Dedifferentiated amniotic fluid mesenchymal stem cell (primary cell): ENCODE measurements around the gene ORC5.
"Not testable (repeated sequence)": the region's sequence is repeated elsewhere in the genome, so short reads cannot be mapped to it uniquely, and the experiment has no call there.

ENCODE experiments used
- DNase-seq: peaks from one replicate; pipeline ENCODE4 v3.0.0-alpha.2; 2016; ENCODE audit errors: extremely low spot score

The ORC5 gene

GRCh38 chr7:104207731-104208420, at the start of gene ORC5:
TSS of gene ORC5 (minus strand) at chr7:104208013. CDS start at chr7:104207904, 109 bp downstream.
- peak; percentile 83 for DNase-seq

- DNase-seq, result no peak
Measured at GRCh38 chr7:104255616-104256015, 47.8 kb upstream of the ORC5 start.

- DNase-seq, result no peak
Measured at GRCh38 chr7:104255194-104255593, 47.4 kb upstream of the ORC5 start.

DNA sequence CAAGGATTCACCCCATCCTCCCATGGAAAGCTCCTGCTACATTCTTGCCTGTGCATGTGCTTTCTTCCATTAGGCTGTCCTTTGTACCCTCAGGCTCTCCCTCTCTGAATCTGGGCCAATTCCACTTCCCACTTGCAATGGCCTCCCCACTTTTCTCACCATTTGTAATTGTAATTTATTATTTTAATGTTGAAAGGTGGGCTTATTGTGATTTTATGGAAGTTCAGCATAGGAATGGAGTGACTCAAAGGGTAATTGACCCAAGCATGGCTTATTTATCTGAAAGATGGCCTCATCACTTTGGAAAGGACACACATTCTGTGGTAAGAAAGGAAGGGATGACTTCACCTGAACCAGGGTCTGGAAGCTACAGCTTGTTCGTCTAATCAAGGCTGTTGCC, 46.9 kb upstream of the ORC5 start:
- no peak for DNase-seq

DNA sequence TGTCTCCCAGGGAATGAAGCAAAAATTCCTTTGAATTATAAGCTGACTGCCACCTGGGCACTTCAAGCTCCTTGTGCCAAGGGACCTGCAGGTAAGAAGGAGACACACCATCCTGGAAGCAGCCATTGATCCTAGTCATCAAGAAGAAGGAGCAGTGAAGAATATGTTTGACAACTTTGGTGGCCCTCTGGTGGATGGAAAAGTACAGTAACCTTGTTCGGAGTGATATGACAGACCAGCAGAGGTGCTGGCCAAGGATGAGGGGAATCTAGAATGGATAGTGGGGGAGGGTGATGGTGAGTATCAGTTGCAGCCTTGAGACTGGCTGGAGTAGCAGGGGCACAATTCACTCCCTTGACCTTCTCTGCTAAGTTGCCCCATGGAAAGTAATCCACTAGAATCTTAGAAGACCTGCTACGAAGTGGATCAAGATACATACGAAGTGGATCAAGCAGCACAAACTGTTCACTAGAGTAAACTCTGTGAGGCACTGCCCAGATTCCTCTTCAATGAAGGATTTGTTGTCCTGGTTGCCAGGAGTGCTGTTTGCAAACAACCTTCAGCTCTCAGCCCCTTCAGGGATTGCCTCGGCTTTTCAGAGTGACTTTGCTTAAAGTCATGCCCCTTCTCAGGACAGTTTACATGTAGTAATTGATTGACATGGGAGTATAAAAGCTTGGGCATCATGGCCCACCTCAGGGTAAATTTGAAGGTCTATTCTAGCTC, 44.8 kb upstream of the ORC5 start:
- no peak for DNase-seq

DNA sequence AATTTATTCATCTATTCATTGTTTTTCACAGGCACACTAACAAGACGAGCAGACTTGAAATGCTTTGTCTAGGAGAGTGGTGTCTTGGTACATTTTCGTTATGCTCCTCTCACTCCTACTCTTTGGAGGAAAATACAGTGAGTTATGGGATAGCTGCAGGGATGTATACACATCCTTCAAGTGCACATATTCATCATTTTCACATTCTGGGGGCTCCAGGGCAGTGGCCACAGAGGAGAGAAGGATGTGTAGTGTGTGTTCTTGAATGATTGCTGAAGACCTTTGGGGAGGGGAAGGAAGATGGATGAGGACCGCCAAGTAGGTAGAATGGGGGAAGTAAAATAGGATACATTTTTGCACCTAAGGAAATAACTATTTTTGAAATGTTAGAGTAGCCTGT, 34.8 kb upstream of the ORC5 start:
- no peak for DNase-seq

DNA sequence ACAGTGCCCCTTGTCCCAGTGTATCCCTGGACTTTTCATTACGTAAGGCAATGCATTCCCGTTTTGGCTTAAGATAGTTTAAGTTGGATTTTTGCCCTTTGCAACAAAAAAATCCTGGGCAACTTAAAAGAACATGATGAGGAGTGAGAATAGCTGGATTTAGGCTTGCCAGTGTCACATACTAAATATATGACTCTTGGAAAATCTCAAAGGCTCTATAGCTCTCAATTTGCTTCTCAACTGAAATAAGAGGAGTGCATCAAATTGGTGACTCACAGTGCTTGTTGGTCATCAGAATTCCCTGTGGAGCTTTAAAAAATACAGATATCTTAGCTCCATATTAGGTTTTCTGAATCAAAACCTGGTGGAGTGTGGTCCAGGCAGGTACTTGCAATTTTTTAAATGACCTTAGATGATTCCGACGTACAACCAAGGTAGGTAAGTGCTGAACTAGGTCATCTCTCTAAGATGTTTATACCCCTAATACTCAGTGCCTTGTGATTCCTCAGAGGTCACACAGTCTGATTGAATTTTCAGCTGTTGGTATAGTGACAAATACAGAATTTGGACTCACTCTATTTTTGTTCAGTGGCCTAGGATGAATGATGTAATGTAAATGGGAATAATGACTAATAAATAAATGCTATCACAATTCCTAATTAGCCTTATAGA, 33.9 kb upstream of the ORC5 start:
- DNase-seq, result no peak

GRCh38 chr7:104241135-104241534, 33.3 kb upstream of the ORC5 start:
- DNase-seq, result no peak

GRCh38 chr7:104240401-104240800, 32.6 kb upstream of the ORC5 start:
- no peak for DNase-seq

DNA sequence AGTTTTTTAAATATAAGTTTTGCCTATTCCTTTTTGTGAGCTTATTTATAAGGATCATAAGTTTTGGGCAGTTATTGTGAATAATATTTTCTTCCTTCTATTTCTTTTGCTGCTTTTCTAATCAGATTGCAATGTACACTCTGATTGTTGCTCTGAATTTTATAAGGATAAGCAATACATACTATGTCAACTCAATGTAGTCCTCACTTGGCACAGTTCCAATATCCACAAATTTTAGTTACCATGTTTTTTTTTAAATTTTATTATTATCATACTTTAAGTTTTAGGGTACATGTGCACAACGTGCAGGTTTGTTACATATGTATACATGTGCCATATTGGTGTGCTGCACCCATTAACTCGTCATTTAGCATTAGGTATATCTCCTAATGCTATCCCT, 27.2 kb upstream of the ORC5 start:
- DNase-seq, result not testable (repeated sequence)

GRCh38 chr7:104231054-104232046, 23.5 kb upstream of the ORC5 start:
- peak; percentile 60 for DNase-seq

DNA sequence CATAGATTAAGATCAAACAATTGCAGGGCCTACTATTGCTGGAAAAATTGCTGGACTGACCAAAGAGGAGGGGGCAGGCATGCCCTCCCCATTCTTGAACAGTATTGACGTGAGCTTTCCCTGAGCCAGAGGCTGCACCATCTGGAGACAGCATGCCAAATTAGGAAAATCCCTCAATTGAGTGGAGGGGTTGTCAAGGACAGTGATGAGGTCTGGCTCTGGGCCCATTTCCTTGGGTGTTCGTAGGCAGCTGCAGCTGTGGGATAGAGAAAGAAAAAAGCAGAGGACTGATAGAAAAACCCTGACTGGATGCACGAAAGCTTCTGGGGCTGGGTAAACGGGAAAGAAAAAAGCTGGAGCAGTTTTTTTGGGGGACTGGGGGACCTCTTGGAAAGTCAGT, 22.8 kb upstream of the ORC5 start:
- DNase-seq, result no peak

DNA sequence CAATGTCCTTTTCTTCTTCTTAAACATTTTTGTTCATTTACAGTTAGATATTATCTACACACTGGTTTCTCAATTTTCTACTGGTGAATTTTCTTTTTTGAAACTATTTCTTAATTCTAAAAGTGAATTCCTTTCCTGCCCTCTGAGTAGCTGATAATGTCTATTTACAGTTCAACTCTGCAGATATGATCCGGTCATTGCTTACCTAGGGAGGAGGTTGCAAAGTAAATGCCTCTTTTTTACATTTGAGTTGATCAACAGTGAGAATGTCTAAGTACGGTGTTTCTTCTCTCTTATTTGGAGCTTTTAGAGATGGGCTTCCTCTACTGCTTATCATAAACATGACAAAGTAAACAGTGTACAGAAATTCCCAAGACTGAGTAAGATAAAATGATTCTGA, 20.6 kb upstream of the ORC5 start:
- DNase-seq, result no peak

- DNase-seq, result no peak
Measured at GRCh38 chr7:104225451-104225850, 17.6 kb upstream of the ORC5 start.

DNA sequence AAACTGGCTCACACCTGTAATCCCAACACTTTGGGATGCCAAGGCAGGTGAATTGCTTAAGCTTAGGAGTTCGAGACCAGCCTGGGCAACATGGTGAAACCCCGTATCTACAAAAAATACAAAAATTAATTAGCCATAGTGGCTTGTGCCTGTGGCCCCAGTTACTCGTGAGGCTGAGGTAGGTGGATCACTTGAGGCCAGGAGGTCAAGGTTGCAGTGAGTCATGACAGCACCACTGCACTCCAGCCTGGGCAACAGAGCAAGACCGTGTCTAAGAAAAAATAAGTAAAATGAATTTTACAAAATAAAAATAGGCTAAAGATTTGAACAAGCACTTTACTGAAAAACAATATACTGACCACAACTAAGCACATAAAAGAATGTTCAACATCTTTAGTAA, 9.8 kb upstream of the ORC5 start:
- DNase-seq, result no peak

DNA sequence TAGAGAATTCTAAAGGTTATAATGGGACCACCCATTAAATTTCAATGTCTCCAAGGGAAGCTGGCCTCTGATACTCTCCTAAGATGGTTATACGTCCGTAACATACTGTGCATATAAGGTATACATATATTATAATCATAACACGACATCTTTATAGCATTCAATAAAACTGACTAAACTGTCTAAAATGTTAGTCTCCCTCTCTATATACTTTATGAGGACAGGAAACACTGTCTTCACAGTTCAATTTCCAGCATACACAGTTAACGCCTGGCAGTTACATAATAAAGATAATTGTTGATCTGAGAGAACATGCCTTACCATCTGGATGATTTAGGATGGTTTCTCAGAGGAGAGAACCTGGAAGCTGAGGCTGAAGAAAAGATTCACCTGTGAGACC, 1.2 kb upstream of the ORC5 start:
- DNase-seq, result no peak

GRCh38 chr7:104208421-104208780, 588 bp upstream of the ORC5 start:
- no peak for DNase-seq

GRCh38 chr7:104207348-104207730, 474 bp downstream of the ORC5 start:
- no peak for DNase-seq

GRCh38 chr7:104206841-104207240, 972 bp downstream of the ORC5 start:
- no peak for DNase-seq

DNA sequence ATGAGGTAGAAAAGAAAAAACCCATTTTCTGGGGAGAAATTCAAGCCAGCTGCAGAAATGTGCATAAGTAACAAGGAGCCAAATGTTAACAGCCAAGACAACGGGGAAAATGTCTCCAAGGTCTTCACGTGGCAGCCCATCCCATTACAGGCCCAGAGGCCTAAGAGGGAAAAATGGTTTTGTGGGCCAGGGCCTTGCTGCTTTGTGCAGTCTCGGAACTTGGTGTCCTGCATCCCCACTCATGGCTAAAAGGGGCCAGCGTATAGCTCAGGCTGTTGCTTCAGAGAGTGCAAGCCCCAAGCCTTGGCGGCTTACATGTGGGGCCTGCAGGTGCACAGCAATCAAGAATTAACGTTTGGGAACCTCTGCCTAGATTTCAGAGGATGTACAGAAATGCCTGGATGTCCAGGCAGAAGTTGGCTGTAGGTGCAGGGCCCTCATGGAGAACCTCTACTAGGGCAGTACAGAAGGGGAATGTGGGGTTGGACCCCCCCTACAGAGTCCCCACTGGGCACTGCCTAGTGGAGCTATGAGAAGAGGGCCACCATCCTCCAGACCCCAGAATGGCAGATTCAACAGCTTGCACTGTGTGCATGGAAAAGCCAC, 9.0 kb downstream of the ORC5 start:
- no peak for DNase-seq

DNA sequence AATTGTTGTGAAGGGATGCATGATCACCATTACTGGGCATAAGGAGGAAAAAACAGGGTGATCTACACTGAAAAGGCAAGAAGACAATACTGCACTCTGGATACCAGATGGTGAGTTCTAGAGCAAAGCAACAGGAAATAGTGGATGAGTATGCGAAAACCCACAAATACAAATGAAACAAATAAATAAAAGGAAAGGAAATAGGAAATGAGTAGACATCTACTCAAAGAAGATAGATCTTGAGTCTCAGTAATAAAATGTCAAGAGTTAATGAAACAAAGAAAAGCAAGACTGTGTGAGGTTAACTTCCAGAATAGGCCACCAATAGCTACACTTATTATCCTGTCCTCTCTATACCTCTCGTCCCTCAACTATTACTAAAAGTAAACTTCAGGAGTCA, 11.7 kb downstream of the ORC5 start:
- no peak for DNase-seq
